Measurements from ENCODE around the gene GRAPL. TPM values are rescaled to one million over a fixed set of nuclear protein-coding genes. Genes with fewer than 3 reads are reported as not detected.
"Not testable (repeated sequence)": the region's sequence is repeated elsewhere in the genome, so short reads cannot be mapped to it uniquely, and the experiment has no call there.

The GRAPL gene
- total and polyA plus RNA-seq, 2 of the 4 experiments (the other 2 are of a cell fraction): not detected

GRCh38 chr17:19142419-19142818, 15.0 kb downstream of the GRAPL start:
- H3K4me1 ChIP-seq (ENCODE audit: control insufficient read depth, insufficient read depth, low read length); BruUV-seq (replicated peaks); H3K23ac ChIP-seq (ENCODE audit: low read depth, low read length); H4K20me1 ChIP-seq (ENCODE audit: insufficient read depth, low read length); intact Hi-C loops (cut with micrococcal nuclease); H3K4me2 ChIP-seq (ENCODE audit: low read depth, low read length); H2BK120ac ChIP-seq (ENCODE audit: low read depth, low read length); H3K27ac ChIP-seq (ENCODE audit: insufficient read depth, low read length); H4K5ac ChIP-seq (ENCODE audit: low read depth, low read length); H2BK15ac ChIP-seq (ENCODE audit: low read depth, low read length); H2BK20ac ChIP-seq (ENCODE audit: low read depth, low read length); H3K9me1 ChIP-seq (ENCODE audit: insufficient read depth, low read length); H3K18ac ChIP-seq (ENCODE audit: low read depth, low read length); H3K36me3 ChIP-seq (ENCODE audit: control insufficient read depth, insufficient read depth, low read length); H2AK9ac ChIP-seq (replicated peaks; ENCODE audit: low read depth, low read length, poor library complexity); H3K14ac ChIP-seq (replicated peaks; ENCODE audit: low read depth, low read length); H3K56ac ChIP-seq (ENCODE audit: extremely low read depth, insufficient read depth, low read length); H2BK5ac ChIP-seq (ENCODE audit: low read depth, low read length, poor library complexity, severe bottlenecking); H3K27me3 ChIP-seq (ENCODE audit: control insufficient read depth, insufficient read depth, low read length); in situ Hi-C loops (cut with MboI; ENCODE audit: low sequenced_read_pairs); H2AFZ ChIP-seq (replicated peaks; ENCODE audit: low read length, poor library complexity); dilution Hi-C loops (cut with HindIII; ENCODE audit: low sequenced_read_pairs, unreplicated experiment); CTCF ChIA-PET; H3K9me3 ChIP-seq (ENCODE audit: control insufficient read depth, insufficient read depth, low read length); DNase-seq; H4K91ac ChIP-seq (ENCODE audit: insufficient read depth, low read depth, low read length); POLR2A ChIA-PET (ENCODE audit: unreplicated experiment); H3K9ac ChIP-seq (ENCODE audit: low read depth, low read length); H3K4me3 ChIP-seq (ENCODE audit: insufficient read depth, low read depth, low read length); H3K79me1 ChIP-seq (ENCODE audit: low read depth in 1 of 2, low read length in 2 of 2): not testable (repeated sequence)
- Histone ChIP-seq H4K8ac (ENCODE audit: low read depth in 2 of 2, low read length in 2 of 2) (peak overlapping the region in 1 of 2 experiments; percentile 81; a peak in 1 of 4 replicates), H2AK5ac (ENCODE audit: low read depth, low read length) (peak overlapping the region; percentile 64; the same call in 1 of the 2 replicates), H3K4ac (ENCODE audit: low read depth, low read length) (0 out of 2 replicates have a peak overlapping the region, but pooled peaks have one; percentile 75)
- WGBS, 2 experiments (ENCODE audit: extremely low coverage in 2 of 2, insufficient read length in 1 of 2): no CpG with 5 or more reads among the region's 4 CpGs
- ATAC-seq (ENCODE audit: low read depth): peak; percentile 33
- TF ChIP-seq RAD21 (IDR thresholded peaks at IDR 0.05; ENCODE audit: low read length) (peak; percentile 28; the same call in 1 of the 2 replicates), CTCF (conservative IDR thresholded peaks at IDR 0.05; ENCODE audit: low read depth, low read length) (peak; percentile 18)

- H2AFZ ChIP-seq (replicated peaks; ENCODE audit: low read length, poor library complexity); H2BK5ac ChIP-seq (ENCODE audit: low read depth, low read length, poor library complexity, severe bottlenecking); H2AK5ac ChIP-seq (ENCODE audit: low read depth, low read length); H3K4ac ChIP-seq (ENCODE audit: low read depth, low read length); H3K36me3 ChIP-seq (ENCODE audit: control insufficient read depth, insufficient read depth, low read length); H2BK15ac ChIP-seq (ENCODE audit: low read depth, low read length); CTCF ChIA-PET; H3K9me1 ChIP-seq (ENCODE audit: insufficient read depth, low read length); in situ Hi-C loops (cut with MboI; ENCODE audit: low sequenced_read_pairs); H3K4me1 ChIP-seq (ENCODE audit: control insufficient read depth, insufficient read depth, low read length); H3K9ac ChIP-seq (ENCODE audit: low read depth, low read length); dilution Hi-C loops (cut with HindIII; ENCODE audit: low sequenced_read_pairs, unreplicated experiment); H4K8ac ChIP-seq (ENCODE audit: low read depth in 2 of 2, low read length in 2 of 2); H3K27ac ChIP-seq (ENCODE audit: insufficient read depth, low read length); H3K56ac ChIP-seq (ENCODE audit: extremely low read depth, insufficient read depth, low read length); H3K14ac ChIP-seq (replicated peaks; ENCODE audit: low read depth, low read length); H4K20me1 ChIP-seq (ENCODE audit: insufficient read depth, low read length); intact Hi-C loops (cut with micrococcal nuclease); ATAC-seq (ENCODE audit: low read depth); H2BK20ac ChIP-seq (ENCODE audit: low read depth, low read length); POLR2A ChIA-PET (ENCODE audit: unreplicated experiment); H3K4me2 ChIP-seq (ENCODE audit: low read depth, low read length); H3K79me1 ChIP-seq (ENCODE audit: low read depth in 1 of 2, low read length in 2 of 2); H4K91ac ChIP-seq (ENCODE audit: insufficient read depth, low read depth, low read length); H3K27me3 ChIP-seq (ENCODE audit: control insufficient read depth, insufficient read depth, low read length); H2AK9ac ChIP-seq (replicated peaks; ENCODE audit: low read depth, low read length, poor library complexity); H3K23ac ChIP-seq (ENCODE audit: low read depth, low read length); BruUV-seq (replicated peaks); H2BK120ac ChIP-seq (ENCODE audit: low read depth, low read length); H3K9me3 ChIP-seq (ENCODE audit: control insufficient read depth, insufficient read depth, low read length); DNase-seq; H3K18ac ChIP-seq (ENCODE audit: low read depth, low read length); H4K5ac ChIP-seq (ENCODE audit: low read depth, low read length); H3K4me3 ChIP-seq (ENCODE audit: insufficient read depth, low read depth, low read length): not testable (repeated sequence)
- WGBS, 2 experiments (ENCODE audit: extremely low coverage in 2 of 2, insufficient read length in 1 of 2): no CpG with 5 or more reads among the region's 5 CpGs
Observed at GRCh38 chr17:19143097-19143777, 15.8 kb downstream of the GRAPL start.

Data from IMR-90 (cell line).